OCI-LY1 (cell line): ENCODE data around the gene DCBLD2.

ENCODE experiments used
- CTCF ChIP-seq: fragments of 200-600 bp; sonication (generic), shearing (Covaris generic); IDR thresholded peaks from 2 replicates; pipeline ENCODE4 v1.5.1; 2017; ENCODE audit warnings: mild to moderate bottlenecking, antibody characterized with exemption, low read length, moderate library complexity, mixed read lengths
- EZH2 ChIP-seq: fragments of 200-600 bp; sonication (generic), shearing (Covaris generic); IDR thresholded peaks from 2 replicates; pipeline ENCODE4 v1.8.0; 2017; ENCODE audit warnings: borderline replicate concordance, mixed run types, mild to moderate bottlenecking, antibody characterized with exemption, low read length, moderate library complexity, mixed read lengths

- TF ChIP-seq CTCF (no peak), EZH2 (no peak)
These were observed 134.6 kb downstream of the DCBLD2 start for GRCh38 chr3:98766924-98767323.
